Caco-2 (cell line): ENCODE data around the gene HHAT. TPM values are rescaled to one million over a fixed set of nuclear protein-coding genes. Genes with fewer than 3 reads are reported as not detected.

Source experiments
- BruUV-seq: library from RNA; stranded (reverse); fragments of 400-500 nt; replicated peaks from 2 replicates; lab custom pipeline; 2021; lab: Mats Ljungman, UMichigan
- CTCF ChIA-PET: fragments of 300-600 bp; sonication (Branson Sonifier 250); formaldehyde crosslinking; loops from one replicate; lab custom pipeline; 2022; ENCODE audit warnings: antibody characterized with exemption; lab: Charles Lee
- POLR2A ChIA-PET: fragments of 300-600 bp; sonication (Branson Sonifier 250); formaldehyde crosslinking; loops from one replicate; lab custom pipeline; 2022; ENCODE audit warnings: antibody characterized with exemption; lab: Charles Lee
- DNase-seq, 2 experiments: peaks; one replicate each; pipeline versions ENCODE4 v3.0.0 to v3.0.0-alpha.2; 2020 to 2022
- H3K27me3 ChIP-seq: replicated peaks from 2 replicates; pipeline ENCODE4 v1.6.0; 2011; ENCODE audit warnings: low read length; ENCODE audit not compliant: control insufficient read depth, insufficient read depth
- H3K36me3 ChIP-seq: 2 replicates; pipeline ENCODE4 v1.5.1; 2011; ENCODE audit warnings: low read length; ENCODE audit not compliant: control insufficient read depth, insufficient read depth
- H3K4me1 ChIP-seq: fragments of 250-450 bp; sonication (Bioruptor Pico); 2 replicates; pipeline ENCODE4 v1.5.1; 2020; ENCODE audit warnings: mild to moderate bottlenecking
- H3K4me3 ChIP-seq: 2 replicates; pipeline ENCODE4 v1.5.1; 2011; ENCODE audit warnings: low read depth, mild to moderate bottlenecking, control low read depth, low read length
- H3K9me3 ChIP-seq: fragments of 250-450 bp; sonication (Bioruptor Pico); 2 replicates; pipeline ENCODE4 v1.5.1; 2020; ENCODE audit warnings: mild to moderate bottlenecking, moderate library complexity
- H3K27ac Mint-ChIP-seq: one replicate; pipeline ENCODE4 v1.8.0; 2022; ENCODE audit warnings: mixed read lengths; ENCODE audit not compliant: unreplicated experiment
- H3K27me3 Mint-ChIP-seq: one replicate; pipeline ENCODE4 v1.8.0; 2022; ENCODE audit warnings: mixed read lengths; ENCODE audit not compliant: insufficient read depth, unreplicated experiment
- H3K36me3 Mint-ChIP-seq: one replicate; pipeline ENCODE4 v1.8.0; 2022; ENCODE audit warnings: mild to moderate bottlenecking, mixed read lengths; ENCODE audit not compliant: insufficient read depth, unreplicated experiment
- H3K4me1 Mint-ChIP-seq: one replicate; pipeline ENCODE4 v1.8.0; 2022; ENCODE audit warnings: low read depth, mixed read lengths; ENCODE audit not compliant: unreplicated experiment
- H3K4me3 Mint-ChIP-seq: one replicate; pipeline ENCODE4 v1.8.0; 2022; ENCODE audit warnings: mild to moderate bottlenecking, moderate library complexity, mixed read lengths; ENCODE audit not compliant: unreplicated experiment
- H3K9me3 Mint-ChIP-seq: one replicate; pipeline ENCODE4 v1.8.0; 2022; ENCODE audit warnings: mixed read lengths; ENCODE audit not compliant: unreplicated experiment
- intact Hi-C: fragments of 100-400 bp; cut with micrococcal nuclease; formaldehyde crosslinking; loops from one replicate; pipeline ENCODE4 v1.10.0; 2022; ENCODE audit not compliant: unreplicated experiment
- total RNA-seq: library from RNA; stranded (reverse); gene quantifications from 2 replicates; pipeline ENCODE4 v1.2.3, GENCODE V29; 2022
- TF ChIP-seq, protein P1 (sequence below), 2 experiments: fragments of 200-600 bp in 1 of 2; IDR thresholded peaks; 1 replicate in 1 of 2; 2 replicates in 1 of 2; pipeline versions ENCODE4 v1.5.1 to v1.8.0; 2011 to 2022; ENCODE audit warnings: antibody characterized with exemption in 1 of 2, control low read depth in 1 of 2, inconsistent platforms in 1 of 2, low read depth in 1 of 2, low read length in 1 of 2, mild to moderate bottlenecking in 1 of 2, moderate library complexity in 1 of 2; ENCODE audit not compliant: insufficient read depth in 1 of 2, severe bottlenecking in 1 of 2, unreplicated experiment in 1 of 2

The HHAT gene
- total RNA-seq, 1 experiment from 2014 or later, result 3.9 TPM

DNA sequence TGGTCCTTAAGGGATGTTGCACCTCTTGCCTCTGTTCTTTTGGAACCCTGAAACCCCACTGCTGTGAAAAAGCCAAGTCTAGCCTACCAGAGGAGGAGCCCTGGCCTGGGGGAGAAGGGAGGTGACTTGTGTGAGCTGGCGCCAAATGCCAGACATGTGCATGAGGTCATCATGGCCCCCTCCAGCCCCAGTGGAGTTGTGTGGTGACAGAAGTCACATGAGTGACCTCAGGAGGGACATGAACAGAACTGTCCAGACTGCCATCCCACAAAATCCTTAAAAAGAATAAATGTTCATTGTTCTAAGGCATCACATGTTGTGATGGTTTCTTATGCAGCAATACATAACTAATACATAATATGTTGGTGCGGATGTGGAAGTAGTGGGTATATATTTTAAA, 10.8 kb downstream of the HHAT start:
- BruUV-seq, result no TSS peak
- no peak for DNase-seq
- H3K36me3 Mint-ChIP-seq, result no peaks in the 10 kb centered on the region
- ChIA-PET POLR2A (no interaction called here), CTCF (no interaction called here)
- Histone ChIP-seq H3K36me3 (no peaks in the 10 kb centered on the region), H3K4me3 (no peak overlapping the region), H3K9me3 (no peaks in the 10 kb centered on the region), H3K27me3 (no peaks in the 10 kb centered on the region), H3K4me1 (no peaks in the 10 kb centered on the region)
- TF ChIP-seq, protein P1, sequence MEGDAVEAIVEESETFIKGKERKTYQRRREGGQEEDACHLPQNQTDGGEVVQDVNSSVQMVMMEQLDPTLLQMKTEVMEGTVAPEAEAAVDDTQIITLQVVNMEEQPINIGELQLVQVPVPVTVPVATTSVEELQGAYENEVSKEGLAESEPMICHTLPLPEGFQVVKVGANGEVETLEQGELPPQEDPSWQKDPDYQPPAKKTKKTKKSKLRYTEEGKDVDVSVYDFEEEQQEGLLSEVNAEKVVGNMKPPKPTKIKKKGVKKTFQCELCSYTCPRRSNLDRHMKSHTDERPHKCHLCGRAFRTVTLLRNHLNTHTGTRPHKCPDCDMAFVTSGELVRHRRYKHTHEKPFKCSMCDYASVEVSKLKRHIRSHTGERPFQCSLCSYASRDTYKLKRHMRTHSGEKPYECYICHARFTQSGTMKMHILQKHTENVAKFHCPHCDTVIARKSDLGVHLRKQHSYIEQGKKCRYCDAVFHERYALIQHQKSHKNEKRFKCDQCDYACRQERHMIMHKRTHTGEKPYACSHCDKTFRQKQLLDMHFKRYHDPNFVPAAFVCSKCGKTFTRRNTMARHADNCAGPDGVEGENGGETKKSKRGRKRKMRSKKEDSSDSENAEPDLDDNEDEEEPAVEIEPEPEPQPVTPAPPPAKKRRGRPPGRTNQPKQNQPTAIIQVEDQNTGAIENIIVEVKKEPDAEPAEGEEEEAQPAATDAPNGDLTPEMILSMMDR (IDR thresholded peaks at IDR 0.05; ENCODE audit: insufficient read depth in 1 of 2, low read depth in 1 of 2, low read length in 1 of 2, severe bottlenecking in 1 of 2, unreplicated experiment in 1 of 2), result no peak
- no peak overlapping the region for H3K27ac Mint-ChIP-seq
- H3K9me3 Mint-ChIP-seq, result no peaks in the 10 kb centered on the region
- H3K27me3 Mint-ChIP-seq, result no peaks in the 10 kb centered on the region
- intact Hi-C loops, result no loop called here
- no peak overlapping the region for H3K4me3 Mint-ChIP-seq
- no peaks in the 10 kb centered on the region for H3K4me1 Mint-ChIP-seq

DNA sequence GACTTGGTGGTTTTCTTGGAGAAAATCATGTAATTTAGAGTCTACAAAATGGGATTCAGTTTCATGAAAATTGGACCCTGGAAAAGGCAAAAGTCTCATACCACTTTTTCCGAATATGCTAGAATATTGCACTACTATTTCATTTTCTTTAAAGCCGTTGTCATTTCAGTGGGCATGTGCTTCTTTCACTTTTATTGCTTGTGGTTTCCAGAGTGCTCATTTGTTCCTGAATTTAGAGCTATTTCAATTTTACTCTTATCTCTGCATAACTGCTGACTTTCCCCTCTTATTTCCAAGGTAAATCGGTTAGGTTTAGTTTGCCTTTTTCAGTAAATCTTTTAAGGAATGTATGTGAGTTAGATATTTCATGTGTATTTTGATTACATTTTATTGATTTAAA, 11.6 kb downstream of the HHAT start:
- DNase-seq, result no peak
- no TSS peak for BruUV-seq
- H3K4me3 ChIP-seq, result no peak overlapping the region
- no peaks in the 10 kb centered on the region for H3K36me3 ChIP-seq
- Mint-ChIP-seq H3K36me3 (no peaks in the 10 kb centered on the region), H3K27ac (no peak overlapping the region), H3K9me3 (no peaks in the 10 kb centered on the region), H3K4me1 (no peaks in the 10 kb centered on the region), H3K27me3 (no peaks in the 10 kb centered on the region), H3K4me3 (no peak overlapping the region)
- H3K27me3 ChIP-seq, result no peaks in the 10 kb centered on the region
- ChIA-PET POLR2A (no interaction called here), CTCF (interaction anchor here (0.7 kb wide), 1 partner anchor 34 kb away, joined by 3 read pairs; no protein-coding TSS in a partner anchor)
- TF ChIP-seq, protein P1 (IDR thresholded peaks at IDR 0.05; ENCODE audit: insufficient read depth in 1 of 2, low read depth in 1 of 2, low read length in 1 of 2, severe bottlenecking in 1 of 2, unreplicated experiment in 1 of 2), result no peak
- H3K9me3 ChIP-seq, result no peaks in the 10 kb centered on the region
- no peaks in the 10 kb centered on the region for H3K4me1 ChIP-seq
- intact Hi-C loops, result no loop called here

DNA sequence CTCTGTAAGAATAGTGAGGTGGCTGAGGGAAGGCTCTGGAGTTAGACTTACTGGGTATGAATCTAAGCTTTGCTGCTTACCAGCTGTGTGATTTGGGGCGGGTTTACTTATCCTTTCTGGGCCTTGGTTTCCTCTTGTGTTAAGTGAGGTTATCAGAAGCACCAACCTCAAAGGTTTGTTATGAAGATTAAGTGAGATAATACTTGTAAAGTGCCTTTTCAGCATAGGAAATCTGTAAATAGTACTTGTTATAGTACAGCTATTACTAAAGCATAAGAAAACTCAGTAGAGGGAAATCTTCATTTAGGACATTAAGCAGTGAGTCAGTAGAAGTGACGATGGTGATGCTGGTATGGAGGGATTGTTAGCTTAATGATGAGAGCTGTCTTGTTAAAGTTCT, 12.1 kb downstream of the HHAT start:
- H3K27me3 Mint-ChIP-seq, result no peaks in the 10 kb centered on the region
- no TSS peak for BruUV-seq
- CTCF ChIA-PET, result interaction anchor here (0.7 to 1.1 kb wide), 2 partner anchors 20 to 33 kb away, joined by 3 read pairs; no protein-coding TSS in a partner anchor

More for the DNA sequence above, 12.1 kb downstream of the HHAT start:
- no peaks in the 10 kb centered on the region for H3K36me3 ChIP-seq
- Mint-ChIP-seq H3K36me3 (no peaks in the 10 kb centered on the region), H3K4me1 (no peaks in the 10 kb centered on the region), H3K9me3 (no peaks in the 10 kb centered on the region), H3K27ac (no peak overlapping the region), H3K4me3 (no peak overlapping the region)
- intact Hi-C loops, result no loop called here
- TF ChIP-seq, protein P1 (IDR thresholded peaks at IDR 0.05; ENCODE audit: insufficient read depth in 1 of 2, low read depth in 1 of 2, low read length in 1 of 2, severe bottlenecking in 1 of 2, unreplicated experiment in 1 of 2), result no peak
- no peak for DNase-seq
- no peak overlapping the region for H3K4me3 ChIP-seq
- H3K27me3 ChIP-seq, result no peaks in the 10 kb centered on the region
- POLR2A ChIA-PET, result no interaction called here
- no peaks in the 10 kb centered on the region for H3K4me1 ChIP-seq
- no peaks in the 10 kb centered on the region for H3K9me3 ChIP-seq
